ENCODE results near the gene NPHP4. TPM values are rescaled to one million over a fixed set of nuclear protein-coding genes. Genes with fewer than 3 reads are reported as not detected.

NPHP4 gene
- total RNA-seq, 4 donors from 2014 or later = 6.7 to 19.9 (median 10.5) TPM

DNA sequence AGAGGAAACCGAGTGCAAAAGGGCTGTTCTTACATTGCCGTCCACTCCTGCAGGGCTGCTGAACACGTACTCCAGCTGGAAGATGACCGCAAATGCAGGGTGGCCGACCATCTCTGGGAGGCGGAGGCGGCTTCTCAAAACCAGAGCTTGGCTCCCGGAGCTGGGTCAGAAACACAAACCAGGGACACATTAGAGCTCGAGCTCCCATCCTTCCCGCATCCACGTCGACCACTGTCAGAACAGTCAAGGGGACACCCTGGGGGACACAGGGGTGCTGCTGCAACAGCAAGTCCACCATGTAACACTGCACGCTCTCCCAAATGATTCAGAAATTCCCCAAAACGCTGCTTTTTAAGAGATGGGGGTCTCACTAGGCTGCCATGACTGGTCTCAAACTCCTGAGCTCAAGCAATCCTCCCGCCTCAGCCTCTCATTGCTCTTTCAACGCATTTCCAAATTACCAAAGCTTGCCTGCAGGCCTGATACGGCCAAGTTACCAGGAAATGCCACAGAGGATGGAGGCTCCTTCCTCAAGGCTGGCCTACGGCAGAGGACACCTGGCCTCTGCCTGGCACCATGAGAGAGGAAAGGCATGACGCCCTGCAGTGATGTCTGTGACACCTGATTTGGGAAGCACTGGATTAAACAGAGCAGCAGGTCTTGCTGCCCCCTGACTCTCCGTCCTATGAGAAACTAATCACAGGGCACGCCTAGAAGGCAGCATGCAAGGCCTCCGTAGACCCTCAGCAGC, 45.0 kb downstream of the NPHP4 start:
- TF ChIP-seq POLR2A (IDR thresholded peaks at IDR 0.05) (no peak), EP300 (IDR thresholded peaks at IDR 0.05; ENCODE audit: low read depth) (no peak), POLR2AphosphoS5 (IDR thresholded peaks at IDR 0.05) (no peak)
- TF ChIP-seq, protein P1, sequence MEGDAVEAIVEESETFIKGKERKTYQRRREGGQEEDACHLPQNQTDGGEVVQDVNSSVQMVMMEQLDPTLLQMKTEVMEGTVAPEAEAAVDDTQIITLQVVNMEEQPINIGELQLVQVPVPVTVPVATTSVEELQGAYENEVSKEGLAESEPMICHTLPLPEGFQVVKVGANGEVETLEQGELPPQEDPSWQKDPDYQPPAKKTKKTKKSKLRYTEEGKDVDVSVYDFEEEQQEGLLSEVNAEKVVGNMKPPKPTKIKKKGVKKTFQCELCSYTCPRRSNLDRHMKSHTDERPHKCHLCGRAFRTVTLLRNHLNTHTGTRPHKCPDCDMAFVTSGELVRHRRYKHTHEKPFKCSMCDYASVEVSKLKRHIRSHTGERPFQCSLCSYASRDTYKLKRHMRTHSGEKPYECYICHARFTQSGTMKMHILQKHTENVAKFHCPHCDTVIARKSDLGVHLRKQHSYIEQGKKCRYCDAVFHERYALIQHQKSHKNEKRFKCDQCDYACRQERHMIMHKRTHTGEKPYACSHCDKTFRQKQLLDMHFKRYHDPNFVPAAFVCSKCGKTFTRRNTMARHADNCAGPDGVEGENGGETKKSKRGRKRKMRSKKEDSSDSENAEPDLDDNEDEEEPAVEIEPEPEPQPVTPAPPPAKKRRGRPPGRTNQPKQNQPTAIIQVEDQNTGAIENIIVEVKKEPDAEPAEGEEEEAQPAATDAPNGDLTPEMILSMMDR (IDR thresholded peaks at IDR 0.05) = no peak
- Histone ChIP-seq H3K27me3 (no peaks in the 10 kb centered on the region), H3K4me3 (no peak overlapping the region), H3K36me3 (no peaks in the 10 kb centered on the region), H3K9me3 (no peaks in the 10 kb centered on the region), H3K27ac (no peak overlapping the region), H3K4me1 (peaks cover 0 to 4% (median 2%) of the 10 kb centered on the region in 4 donors)
- DNase-seq = no peak
- intact Hi-C loops (cut with DNase I; ENCODE audit: low total_unique reads) (no loop called here), in situ Hi-C loops (cut with MboI; ENCODE audit: low pct_ligation_motif_present in 1 of 4, low pct_unique_long_range_greater_than_20kb in 1 of 4, low sequenced_read_pairs in 3 of 4) (loop anchor here in 1 of 4 donors (25.0 kb wide), 1 partner anchor 435 kb away; no protein-coding TSS in a partner anchor)
- 94 to 95% methylated on average over 7 to 22 of the region's 22 CpGs for WGBS, 2 donors (ENCODE audit: low coverage in 1 of 2)

DNA sequence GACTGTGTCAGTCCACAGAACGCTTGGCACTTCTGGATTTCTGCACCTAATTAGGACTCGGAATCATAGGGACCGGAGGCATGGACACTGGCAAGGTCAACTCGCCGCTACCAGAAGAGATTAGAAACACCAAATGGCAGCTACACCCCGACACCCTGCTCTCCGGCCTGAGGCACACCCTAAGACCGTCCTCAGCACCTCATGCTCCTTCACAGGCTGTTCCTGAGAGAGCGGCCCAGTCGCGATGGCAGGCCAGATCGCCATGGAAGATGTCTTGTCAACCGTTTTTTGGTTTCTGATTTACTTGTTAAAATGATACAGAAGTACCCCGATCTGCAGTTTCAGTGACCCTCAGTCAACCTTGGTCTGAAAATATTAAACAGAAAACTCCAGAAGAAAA, 46.8 kb downstream of the NPHP4 start:
- no peak overlapping the region for H3K27ac ChIP-seq
- peaks cover 0 to 4% (median 2%) of the 10 kb centered on the region in 4 donors for H3K4me1 ChIP-seq
- no peaks in the 10 kb centered on the region for H3K36me3 ChIP-seq
- no peaks in the 10 kb centered on the region for H3K9me3 ChIP-seq
- intact Hi-C loops (cut with DNase I; ENCODE audit: low total_unique reads) (no loop called here), in situ Hi-C loops (cut with MboI; ENCODE audit: low pct_ligation_motif_present in 1 of 4, low pct_unique_long_range_greater_than_20kb in 1 of 4, low sequenced_read_pairs in 3 of 4) (loop anchor here in 1 of 4 donors (25.0 kb wide), 1 partner anchor 433 kb away; no protein-coding TSS in a partner anchor)
- H3K27me3 ChIP-seq = no peaks in the 10 kb centered on the region
- H3K4me3 ChIP-seq = no peak overlapping the region
- TF ChIP-seq, protein P1 (IDR thresholded peaks at IDR 0.05) = no peak
- no peak for TF ChIP-seq POLR2AphosphoS5 (IDR thresholded peaks at IDR 0.05)
- no peak for TF ChIP-seq EP300 (IDR thresholded peaks at IDR 0.05; ENCODE audit: low read depth)
- no peak for TF ChIP-seq POLR2A (IDR thresholded peaks at IDR 0.05)
- 85 to 95% methylated on average over 8 to 14 of the region's 14 CpGs for WGBS, 2 donors (ENCODE audit: low coverage in 1 of 2)
- no peak for DNase-seq

DNA sequence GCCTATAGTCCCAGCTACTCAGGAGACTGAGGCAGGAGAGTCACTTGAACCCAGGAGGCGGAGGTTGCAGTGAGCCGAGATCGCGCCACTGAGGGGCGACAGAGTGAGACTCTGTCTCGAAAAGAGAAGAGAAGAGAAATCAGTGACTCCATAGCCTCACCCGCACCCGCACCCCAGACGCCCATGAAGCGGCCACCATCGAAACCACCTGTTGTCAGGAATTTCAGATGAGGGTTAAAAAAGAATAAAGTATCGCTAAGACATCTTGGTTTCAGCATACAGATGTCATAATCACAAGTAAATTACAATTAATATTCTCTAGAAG, 47.4 kb downstream of the NPHP4 start:
- no peak for DNase-seq
- H3K36me3 ChIP-seq = no peaks in the 10 kb centered on the region
- H3K27ac ChIP-seq = no peak overlapping the region
- in situ Hi-C loops (cut with MboI; ENCODE audit: low pct_ligation_motif_present in 1 of 4, low pct_unique_long_range_greater_than_20kb in 1 of 4, low sequenced_read_pairs in 3 of 4) = loop anchor here in 1 of 4 donors (25.0 kb wide), 1 partner anchor 433 kb away; no protein-coding TSS in a partner anchor
- H3K4me1 ChIP-seq = peaks cover 0 to 4% (median 2%) of the 10 kb centered on the region in 4 donors
- WGBS, 2 donors (ENCODE audit: low coverage in 1 of 2) = 92 to 94% methylated on average over 12 of the region's 12 CpGs
- no peak overlapping the region for H3K4me3 ChIP-seq
- H3K9me3 ChIP-seq = no peaks in the 10 kb centered on the region
- TF ChIP-seq POLR2A (IDR thresholded peaks at IDR 0.05) (no peak), POLR2AphosphoS5 (IDR thresholded peaks at IDR 0.05) (no peak), EP300 (IDR thresholded peaks at IDR 0.05; ENCODE audit: low read depth) (no peak)
- TF ChIP-seq, protein P1 (IDR thresholded peaks at IDR 0.05) = no peak
- H3K27me3 ChIP-seq = no peaks in the 10 kb centered on the region
- intact Hi-C loops (cut with DNase I; ENCODE audit: low total_unique reads) = no loop called here

DNA sequence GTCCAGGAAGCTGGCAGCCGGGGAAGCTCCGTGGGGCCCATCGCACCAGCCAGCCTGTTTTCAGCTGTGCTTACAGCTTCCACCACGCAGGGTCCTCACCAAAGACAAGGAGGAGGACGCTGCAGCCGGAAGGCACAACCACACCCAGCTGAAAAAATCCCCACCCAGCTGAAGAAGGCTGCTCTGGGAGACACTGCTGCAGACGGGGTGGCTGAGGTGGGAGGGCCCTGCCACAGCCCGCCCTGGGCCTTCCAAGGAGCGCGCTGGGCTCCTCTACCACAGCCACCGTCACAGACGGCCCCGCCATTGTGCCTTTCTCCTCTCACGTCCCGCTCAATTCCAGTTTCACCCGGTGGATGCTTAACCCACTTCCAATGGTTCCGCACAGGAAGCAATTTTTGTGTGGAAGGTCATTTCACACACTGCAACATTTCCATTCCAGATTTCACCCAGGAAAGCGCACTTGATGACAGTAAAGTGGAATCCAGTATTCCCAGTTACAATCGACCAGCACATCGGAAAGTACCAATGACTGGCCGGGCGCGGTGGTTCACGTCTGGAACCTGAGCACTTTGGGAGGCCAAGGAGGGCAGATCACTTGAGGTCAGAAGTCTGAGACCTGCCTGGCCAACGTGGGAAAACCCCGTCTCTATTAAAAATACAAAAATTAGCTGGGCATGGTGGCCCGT, 47.9 kb downstream of the NPHP4 start:
- 89 to 92% methylated on average over 22 to 27 of the region's 27 CpGs for WGBS, 2 donors (ENCODE audit: low coverage in 1 of 2)
- peaks cover 0 to under 1% (median 0%) of the 10 kb centered on the region in 4 donors for H3K4me1 ChIP-seq
- intact Hi-C loops (cut with DNase I; ENCODE audit: low total_unique reads) = no loop called here
- DNase-seq = no peak
- H3K27ac ChIP-seq = no peak overlapping the region
- no peak for TF ChIP-seq POLR2A (IDR thresholded peaks at IDR 0.05)
- TF ChIP-seq, protein P1 (IDR thresholded peaks at IDR 0.05) = no peak
- no peak for TF ChIP-seq POLR2AphosphoS5 (IDR thresholded peaks at IDR 0.05)
- no peak for TF ChIP-seq EP300 (IDR thresholded peaks at IDR 0.05; ENCODE audit: low read depth)
- no peaks in the 10 kb centered on the region for H3K36me3 ChIP-seq
- H3K4me3 ChIP-seq = no peak overlapping the region
- in situ Hi-C loops (cut with MboI; ENCODE audit: low pct_ligation_motif_present in 1 of 4, low pct_unique_long_range_greater_than_20kb in 1 of 4, low sequenced_read_pairs in 3 of 4) = loop anchor here in 1 of 4 donors (25.0 kb wide), 1 partner anchor 432 kb away; no protein-coding TSS in a partner anchor
- no peaks in the 10 kb centered on the region for H3K27me3 ChIP-seq
- H3K9me3 ChIP-seq = no peaks in the 10 kb centered on the region

All from transverse colon (tissue), 4 donors.